Measurements from ENCODE around the gene ZNF692.

DNA sequence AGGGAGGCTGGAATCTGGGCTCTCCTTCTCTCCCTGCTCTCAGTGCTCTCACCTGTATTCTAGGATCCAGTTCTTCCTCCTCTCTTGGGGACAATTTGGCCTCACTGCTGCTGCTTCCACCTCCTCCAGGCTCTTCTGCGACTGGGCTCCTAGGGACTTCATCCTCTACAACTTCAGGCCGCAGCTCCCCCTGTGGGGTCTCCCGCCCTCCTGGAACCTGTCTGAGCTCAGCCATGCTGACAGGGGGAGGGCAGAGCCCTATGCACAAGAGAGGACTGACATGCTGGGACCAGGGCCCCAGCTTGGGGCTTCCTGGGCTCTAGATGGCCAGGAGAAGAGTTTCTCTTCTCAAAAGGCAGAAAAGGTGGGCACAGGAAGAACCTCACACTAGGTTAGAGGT, 34.2 kb downstream of the ZNF692 start:
- no peak for TF ChIP-seq POLR2AphosphoS5 (IDR thresholded peaks at IDR 0.05; ENCODE audit: insufficient read depth, low read depth, low read length)
- TF ChIP-seq, protein P1, sequence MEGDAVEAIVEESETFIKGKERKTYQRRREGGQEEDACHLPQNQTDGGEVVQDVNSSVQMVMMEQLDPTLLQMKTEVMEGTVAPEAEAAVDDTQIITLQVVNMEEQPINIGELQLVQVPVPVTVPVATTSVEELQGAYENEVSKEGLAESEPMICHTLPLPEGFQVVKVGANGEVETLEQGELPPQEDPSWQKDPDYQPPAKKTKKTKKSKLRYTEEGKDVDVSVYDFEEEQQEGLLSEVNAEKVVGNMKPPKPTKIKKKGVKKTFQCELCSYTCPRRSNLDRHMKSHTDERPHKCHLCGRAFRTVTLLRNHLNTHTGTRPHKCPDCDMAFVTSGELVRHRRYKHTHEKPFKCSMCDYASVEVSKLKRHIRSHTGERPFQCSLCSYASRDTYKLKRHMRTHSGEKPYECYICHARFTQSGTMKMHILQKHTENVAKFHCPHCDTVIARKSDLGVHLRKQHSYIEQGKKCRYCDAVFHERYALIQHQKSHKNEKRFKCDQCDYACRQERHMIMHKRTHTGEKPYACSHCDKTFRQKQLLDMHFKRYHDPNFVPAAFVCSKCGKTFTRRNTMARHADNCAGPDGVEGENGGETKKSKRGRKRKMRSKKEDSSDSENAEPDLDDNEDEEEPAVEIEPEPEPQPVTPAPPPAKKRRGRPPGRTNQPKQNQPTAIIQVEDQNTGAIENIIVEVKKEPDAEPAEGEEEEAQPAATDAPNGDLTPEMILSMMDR (IDR thresholded peaks at IDR 0.05; ENCODE audit: extremely low read depth in 1 of 2, insufficient read depth in 1 of 2, low read depth in 1 of 2, low read length in 2 of 2) = no peak
- no peak for TF ChIP-seq POLR2A (IDR thresholded peaks at IDR 0.05; ENCODE audit: low read depth, low read length)
- TF ChIP-seq, protein P2, sequence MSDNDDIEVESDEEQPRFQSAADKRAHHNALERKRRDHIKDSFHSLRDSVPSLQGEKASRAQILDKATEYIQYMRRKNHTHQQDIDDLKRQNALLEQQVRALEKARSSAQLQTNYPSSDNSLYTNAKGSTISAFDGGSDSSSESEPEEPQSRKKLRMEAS (IDR thresholded peaks at IDR 0.05; ENCODE audit: insufficient read depth, insufficient read length) = no peak
- TF ChIP-seq EZH2 (IDR thresholded peaks at IDR 0.05; ENCODE audit: borderline replicate concordance, low read depth, low read length, severe bottlenecking) = no peak
